CD4-positive, alpha-beta memory T cell (primary cell): ENCODE results near the gene SLC25A28. TPM values are rescaled to one million over a fixed set of nuclear protein-coding genes. Genes with fewer than 3 reads are reported as not detected.

ENCODE experiments used
- CTCF ChIA-PET: fragments of 350-600 bp; sonication (Branson Sonifier 250); formaldehyde crosslinking; loops from one replicate; lab custom pipeline; 2021; ENCODE audit warnings: inconsistent platforms; ENCODE audit not compliant: partially characterized antibody; lab: Charles Lee
- POLR2A ChIA-PET: fragments of 350-600 bp; sonication (Branson Sonifier 250); formaldehyde crosslinking; loops from one replicate; lab custom pipeline; 2021; ENCODE audit not compliant: partially characterized antibody; lab: Charles Lee
- DNase-seq, 5 donors: peaks; one replicate each; pipeline versions ENCODE4 v3.0.0 to v3.0.0-alpha.2; 2020 to 2022; ENCODE audit warnings: mixed read lengths in 1 of 5
- H3K27ac ChIP-seq: one replicate; pipeline ENCODE4 v1.7.0; 2013; ENCODE audit warnings: low read depth, low read length
- H3K27me3 ChIP-seq: 2 replicates; pipeline ENCODE4 v1.7.0; 2013; ENCODE audit warnings: mild to moderate bottlenecking, low read length, moderate library complexity; ENCODE audit not compliant: insufficient read depth
- H3K36me3 ChIP-seq: 2 replicates; pipeline ENCODE4 v1.7.0; 2013; ENCODE audit warnings: mild to moderate bottlenecking, low read length, moderate library complexity; ENCODE audit not compliant: insufficient read depth
- H3K4me1 ChIP-seq: 2 replicates; pipeline ENCODE4 v1.7.0; 2013; ENCODE audit warnings: mild to moderate bottlenecking, low read length, moderate library complexity; ENCODE audit not compliant: insufficient read depth
- H3K4me3 ChIP-seq, 2 donors: one replicate each; pipeline ENCODE4 v1.7.0; 2013; ENCODE audit warnings: low read length in 2 of 2, mild to moderate bottlenecking in 1 of 2
- H3K9me3 ChIP-seq, 2 donors: one replicate each; pipeline ENCODE4 v1.7.0; 2013; ENCODE audit warnings: low read length in 2 of 2, control low read depth in 1 of 2; ENCODE audit not compliant: control insufficient read depth in 1 of 2
- H3K27ac Mint-ChIP-seq, 7 donors: one replicate each; pipeline ENCODE4 v1.8.0; 2020 to 2021; ENCODE audit warnings: mixed read lengths in 7 of 7, mild to moderate bottlenecking in 6 of 7, inconsistent platforms in 3 of 7, moderate library complexity in 3 of 7
- H3K27me3 Mint-ChIP-seq, 2 donors: one replicate each; pipeline ENCODE4 v1.8.0; 2020 to 2021; ENCODE audit warnings: mixed read lengths in 2 of 2
- H3K36me3 Mint-ChIP-seq, 2 donors: one replicate each; pipeline ENCODE4 v1.8.0; 2020 to 2021; ENCODE audit warnings: mixed read lengths in 2 of 2, inconsistent platforms in 1 of 2, mild to moderate bottlenecking in 1 of 2
- H3K4me1 Mint-ChIP-seq, 4 donors: one replicate each; pipeline ENCODE4 v1.8.0; 2020 to 2021; ENCODE audit warnings: mixed read lengths in 4 of 4, mild to moderate bottlenecking in 1 of 4
- H3K4me3 Mint-ChIP-seq, 8 donors: one replicate each; pipeline ENCODE4 v1.8.0; 2020 to 2021; ENCODE audit warnings: mixed read lengths in 8 of 8, mild to moderate bottlenecking in 7 of 8, moderate library complexity in 6 of 8, inconsistent platforms in 3 of 8
- H3K9me3 Mint-ChIP-seq, 8 donors: one replicate each; pipeline ENCODE4 v1.8.0; 2020 to 2021; ENCODE audit warnings: mixed read lengths in 8 of 8, mild to moderate bottlenecking in 5 of 8, inconsistent platforms in 3 of 8, moderate library complexity in 1 of 8
- intact Hi-C: fragments of 100-400 bp; cut with micrococcal nuclease; formaldehyde crosslinking; loops from one replicate; pipeline ENCODE4 v1.15.1; 2023
- polyA plus RNA-seq, 2 donors: library from polyadenylated mRNA; unstranded; fragments of 300-500 nt; fragmentation: Illumina TruSeq; gene quantifications; one replicate each; pipeline ENCODE4 v1.2.3, GENCODE V29; 2021
- total RNA-seq, 2 experiments: library from RNA; stranded (reverse); gene quantifications; one replicate each; pipeline ENCODE4 v1.2.3, GENCODE V29; 2021

Gene SLC25A28
- total and polyA plus RNA-seq, 4 experiments from 2014 or later = 19.4 to 91.9 (median 60.0) TPM

DNA sequence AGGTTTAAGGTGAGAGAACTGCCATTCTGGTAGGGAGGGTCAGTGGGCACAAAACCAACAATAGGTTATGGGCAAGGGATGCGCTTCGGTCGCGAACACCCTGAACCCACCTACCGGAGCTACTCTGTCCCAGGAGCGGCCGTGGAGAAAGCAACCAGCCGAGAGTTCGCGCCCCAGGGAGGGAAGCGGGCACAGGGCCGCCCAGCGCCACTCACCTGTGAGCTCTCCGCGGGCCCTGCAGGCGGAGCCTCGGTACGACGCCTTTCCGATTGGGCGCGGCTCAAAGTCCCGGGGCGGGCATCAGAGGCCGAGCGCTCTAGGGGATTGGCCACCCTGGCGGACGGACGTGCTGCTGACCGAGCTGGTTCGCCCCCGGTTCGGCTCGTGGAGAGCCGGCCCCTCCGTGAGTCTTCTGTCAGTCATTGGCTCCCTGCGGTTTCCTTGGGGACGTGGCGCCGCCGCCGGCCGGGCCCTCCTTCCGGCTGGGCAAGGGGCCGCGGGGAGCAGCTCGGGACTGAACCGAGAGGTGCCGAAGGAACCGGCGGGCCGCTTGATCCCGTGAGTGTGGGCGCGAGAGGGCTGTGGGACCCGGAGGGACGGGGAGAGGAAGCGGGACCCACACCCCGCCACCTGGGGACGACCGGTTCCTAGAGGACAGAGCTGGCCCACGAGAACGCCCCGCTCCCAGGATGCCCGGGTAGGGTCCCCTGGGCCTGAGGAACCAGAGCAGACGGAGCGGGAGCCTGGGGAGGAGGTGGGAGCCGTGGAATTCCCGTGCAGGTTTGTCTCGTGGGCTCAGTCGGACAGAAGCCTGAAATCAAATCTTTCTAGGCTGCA, 39.0 kb upstream of the SLC25A28 start, which contains the start of gene ENTPD7:
Gene ENTPD7 (plus strand): TSS at position 479 of the 837 bp plus-strand sequence. CDS start 448 bp downstream, outside the sequence.
- Mint-ChIP-seq H3K36me3 (peaks cover 4 to 6% of the 10 kb centered on the region in 2 donors), H3K27me3 (peaks cover 7 to 19% of the 10 kb centered on the region in 2 donors), H3K27ac (peak within 1 kb of the TSS; percentile 54 to 93 (median 84)), H3K9me3 (no peaks in the 10 kb centered on the region), H3K4me3 (peak within 1 kb of the TSS; percentile 87 to 95 (median 91)), H3K4me1 (peaks cover 16 to 27% (median 20%) of the 10 kb centered on the region in 4 donors)
- CTCF ChIA-PET = interaction anchor here (0.9 to 1.8 kb wide), 6 partner anchors 11 to 73 kb away, joined by 3 to 6 read pairs (median 3); partner anchors contain the start of genes COX15 and CUTC
- Histone ChIP-seq H3K4me1 (peaks cover 17% of the 10 kb centered on the region), H3K9me3 (no peaks in the 10 kb centered on the region), H3K4me3 (peak within 1 kb of the TSS; percentile 63 to 84), H3K27ac (peak within 1 kb of the TSS; percentile 66), H3K27me3 (no peaks in the 10 kb centered on the region), H3K36me3 (no peaks in the 10 kb centered on the region)
- DNase-seq = peak; percentile 84 to 87 (median 85)
- intact Hi-C loops = loop anchor here (1.0 to 2.0 kb wide), 2 partner anchors 39 to 74 kb away; partner anchors contain the start of genes COX15, CUTC and SLC25A28
- POLR2A ChIA-PET = interaction anchor here (0.7 to 2.8 kb wide), 7 partner anchors 33 to 229 kb away, joined by 3 to 40 read pairs (median 3); partner anchors contain the start of genes COX15, CUTC, GOT1 and SLC25A28

DNA sequence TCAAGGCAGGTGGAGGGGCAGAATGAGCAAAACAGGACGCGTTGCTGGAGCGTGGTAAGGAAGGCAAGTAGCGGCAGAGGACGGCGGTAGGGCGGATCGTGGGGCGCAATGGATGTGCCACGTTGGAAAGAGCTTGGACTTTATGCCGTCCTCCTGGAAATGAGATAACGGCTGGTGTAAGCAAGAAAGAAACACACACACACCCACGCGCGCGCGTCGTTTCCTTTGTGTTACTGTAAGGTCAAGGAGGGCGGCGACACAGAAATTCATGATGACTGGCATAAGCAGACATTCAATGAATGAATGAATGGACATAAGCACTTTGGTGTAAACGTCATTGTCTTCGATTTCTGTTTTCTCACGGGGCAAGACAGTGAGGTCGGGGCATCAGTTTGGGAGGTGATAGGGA, 38.4 kb upstream of the SLC25A28 start:
- H3K4me1 Mint-ChIP-seq = peaks cover 16 to 27% (median 20%) of the 10 kb centered on the region in 4 donors

DNA sequence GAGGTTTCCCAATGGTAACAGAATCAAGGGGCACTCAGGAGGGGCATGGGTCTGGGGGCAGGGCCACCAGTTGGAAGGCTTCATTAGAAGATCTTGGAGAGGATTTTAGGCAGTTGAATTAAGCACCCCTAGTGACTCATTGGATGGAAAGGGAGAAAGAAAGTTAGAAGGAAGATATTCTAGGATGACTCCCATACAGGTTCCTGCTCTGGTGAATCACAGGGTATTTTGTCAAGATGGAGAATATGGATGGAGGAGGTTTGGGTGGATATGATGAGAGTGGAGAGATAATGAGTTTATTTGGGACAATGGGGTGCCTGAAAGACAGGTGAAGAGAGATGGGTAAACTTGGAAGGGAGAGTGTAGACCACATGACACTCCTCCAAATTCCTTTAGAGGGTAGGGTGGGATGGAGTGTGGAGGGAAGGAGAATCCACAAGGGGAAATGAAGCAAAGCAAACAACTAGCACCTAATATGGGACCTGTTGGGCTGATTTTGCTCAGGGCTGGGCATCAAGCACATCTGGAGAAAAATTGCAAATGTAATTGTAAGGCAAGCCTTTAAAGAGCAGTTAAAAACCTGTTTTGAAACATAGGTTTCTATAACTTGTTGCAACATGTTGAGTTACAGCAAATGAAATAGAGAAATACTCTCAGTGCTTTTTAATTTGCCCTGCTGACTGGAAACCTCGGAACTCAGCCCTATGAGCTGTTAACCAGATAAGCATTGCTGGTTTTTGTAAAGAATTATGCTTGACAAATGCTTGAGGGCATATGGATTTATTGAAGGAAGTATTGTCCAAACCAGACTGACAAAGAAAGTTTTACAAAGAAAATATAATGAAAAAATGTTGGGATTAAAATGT, 36.2 kb upstream of the SLC25A28 start:
- ChIA-PET POLR2A (no interaction called here), CTCF (no interaction called here)
- peak overlapping the region in 1 of 7 donors; percentile 34 for H3K27ac Mint-ChIP-seq
- peaks cover 14 to 27% (median 18%) of the 10 kb centered on the region in 4 donors for H3K4me1 Mint-ChIP-seq
- Histone ChIP-seq H3K27ac (no peak overlapping the region), H3K27me3 (no peaks in the 10 kb centered on the region), H3K36me3 (no peaks in the 10 kb centered on the region), H3K4me3 (no peak overlapping the region), H3K4me1 (peaks cover 17% of the 10 kb centered on the region), H3K9me3 (no peaks in the 10 kb centered on the region)
- H3K36me3 Mint-ChIP-seq = peaks cover 0 to 2% of the 10 kb centered on the region in 2 donors
- no peaks in the 10 kb centered on the region for H3K9me3 Mint-ChIP-seq
- no peak for DNase-seq
- peaks cover 11 to 30% of the 10 kb centered on the region in 2 donors for H3K27me3 Mint-ChIP-seq
- H3K4me3 Mint-ChIP-seq = peak overlapping the region in 1 of 8 donors; percentile 1
- intact Hi-C loops = no loop called here

More for the DNA sequence above, 38.4 kb upstream of the SLC25A28 start:
- Mint-ChIP-seq H3K4me3 (peak overlapping the region; percentile 87 to 95 (median 91)), H3K27me3 (peaks cover 7 to 24% of the 10 kb centered on the region in 2 donors), H3K36me3 (peaks cover 1 to 3% of the 10 kb centered on the region in 2 donors), H3K27ac (peak overlapping the region; percentile 19 to 93 (median 84)), H3K9me3 (no peaks in the 10 kb centered on the region)
- no peaks in the 10 kb centered on the region for H3K9me3 ChIP-seq
- no peaks in the 10 kb centered on the region for H3K36me3 ChIP-seq
- intact Hi-C loops = loop anchor here (1.0 to 2.0 kb wide), 2 partner anchors 38 to 74 kb away; partner anchors contain the start of genes COX15, CUTC and SLC25A28
- POLR2A ChIA-PET = interaction anchor here (0.8 to 2.8 kb wide), 6 partner anchors 38 to 229 kb away, joined by 3 to 40 read pairs (median 5); partner anchors contain the start of genes COX15, CUTC, GOT1 and SLC25A28
- CTCF ChIA-PET = interaction anchor here (0.9 to 1.8 kb wide), 7 partner anchors 10 to 74 kb away, joined by 3 to 6 read pairs (median 3); partner anchors contain the start of genes COX15, CUTC and SLC25A28
- H3K27me3 ChIP-seq = no peaks in the 10 kb centered on the region
- peak in 1 of 5 donors; percentile 55 for DNase-seq
- H3K4me3 ChIP-seq = peak overlapping the region; percentile 63 to 84
- peak overlapping the region; percentile 66 for H3K27ac ChIP-seq
- H3K4me1 ChIP-seq = peaks cover 17% of the 10 kb centered on the region

DNA sequence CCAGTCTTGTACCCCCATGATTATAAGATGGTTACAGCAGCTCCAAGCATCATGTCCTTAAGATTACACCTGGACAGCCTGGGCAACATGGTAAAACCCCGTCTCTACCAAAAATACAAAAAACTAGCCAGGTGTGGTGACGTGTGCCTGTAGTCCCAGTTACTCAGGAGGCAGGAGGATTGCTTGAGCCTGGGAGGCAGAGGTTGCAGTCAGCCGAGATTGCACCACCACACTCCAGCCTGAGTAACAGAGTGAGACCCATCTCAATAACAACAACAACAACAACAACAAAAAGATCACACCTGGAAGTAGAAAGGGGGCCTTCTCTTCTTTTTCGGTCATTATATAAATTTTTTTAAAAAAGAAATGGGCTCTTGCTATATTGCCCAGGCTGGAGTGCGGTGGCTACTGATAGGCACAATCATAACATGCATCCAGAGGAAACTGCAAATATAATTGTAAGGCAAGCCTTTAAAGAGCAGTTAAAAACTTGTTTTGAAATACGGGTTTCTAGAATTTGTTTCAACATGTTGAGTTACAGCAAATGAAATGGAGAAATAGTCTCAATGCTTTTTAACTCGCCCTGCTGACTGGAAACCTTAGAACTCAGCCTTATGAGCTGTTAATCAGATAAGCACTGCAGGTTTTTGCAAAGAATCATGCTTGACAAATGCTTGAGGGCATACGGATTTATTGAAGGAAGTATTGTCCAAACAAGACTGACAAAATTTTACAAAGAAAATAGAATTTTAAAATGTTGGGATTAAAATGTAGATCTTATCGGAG, 34.3 kb upstream of the SLC25A28 start:
- CTCF ChIA-PET = interaction anchor here (1.1 kb wide), 1 partner anchor 77 kb away, joined by 4 read pairs; the partner anchor contains the start of genes COX15 and CUTC
- no peak for DNase-seq
- Histone ChIP-seq H3K27ac (no peak overlapping the region), H3K36me3 (no peaks in the 10 kb centered on the region), H3K4me3 (no peak overlapping the region), H3K27me3 (peaks cover 7% of the 10 kb centered on the region), H3K9me3 (no peaks in the 10 kb centered on the region), H3K4me1 (peaks cover 9% of the 10 kb centered on the region)
- Mint-ChIP-seq H3K36me3 (peaks cover 0 to 2% of the 10 kb centered on the region in 2 donors), H3K4me1 (peaks cover 6 to 15% (median 9%) of the 10 kb centered on the region in 4 donors), H3K27ac (no peak overlapping the region), H3K27me3 (peaks cover 15 to 39% of the 10 kb centered on the region in 2 donors), H3K9me3 (no peaks in the 10 kb centered on the region), H3K4me3 (no peak overlapping the region)
- POLR2A ChIA-PET = no interaction called here
- intact Hi-C loops = no loop called here

DNA sequence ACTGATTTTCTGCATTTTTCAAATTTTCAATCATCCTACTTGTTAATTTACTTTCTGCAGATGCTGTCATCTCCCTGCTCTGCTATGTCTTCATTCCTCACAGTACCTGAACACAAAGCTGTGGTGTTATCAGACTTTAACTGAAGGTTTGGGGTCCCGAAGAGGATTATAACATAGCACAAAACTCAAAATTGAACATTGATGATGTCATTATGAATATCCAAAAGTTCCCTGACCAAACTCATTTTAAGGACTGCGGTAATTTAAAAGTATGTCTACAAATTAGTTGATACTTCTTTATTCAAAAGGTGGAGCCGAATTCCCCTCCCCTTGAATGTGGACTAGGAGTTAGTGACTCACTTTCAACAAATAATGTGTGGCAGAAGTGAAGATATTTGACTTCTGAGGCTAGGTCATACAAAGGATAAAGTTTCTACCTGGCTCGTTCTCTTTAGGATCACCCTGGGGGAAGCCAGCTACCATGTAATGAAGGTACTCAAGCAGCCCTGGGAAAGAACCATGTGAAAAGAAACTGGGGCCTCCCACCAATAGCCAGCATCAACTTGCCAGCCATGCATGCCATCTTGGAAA, 32.7 kb upstream of the SLC25A28 start:
- DNase-seq = no peak
- no peaks in the 10 kb centered on the region for H3K36me3 ChIP-seq
- Mint-ChIP-seq H3K4me1 (no peaks in the 10 kb centered on the region), H3K4me3 (no peak overlapping the region), H3K27me3 (peaks cover 21 to 49% of the 10 kb centered on the region in 2 donors), H3K36me3 (no peaks in the 10 kb centered on the region), H3K9me3 (no peaks in the 10 kb centered on the region), H3K27ac (no peak overlapping the region)
- H3K9me3 ChIP-seq = no peaks in the 10 kb centered on the region
- no peak overlapping the region for H3K4me3 ChIP-seq
- intact Hi-C loops = no loop called here
- POLR2A ChIA-PET = no interaction called here
- H3K27me3 ChIP-seq = peaks cover 10% of the 10 kb centered on the region
- CTCF ChIA-PET = no interaction called here
- no peak overlapping the region for H3K27ac ChIP-seq
- no peaks in the 10 kb centered on the region for H3K4me1 ChIP-seq

DNA sequence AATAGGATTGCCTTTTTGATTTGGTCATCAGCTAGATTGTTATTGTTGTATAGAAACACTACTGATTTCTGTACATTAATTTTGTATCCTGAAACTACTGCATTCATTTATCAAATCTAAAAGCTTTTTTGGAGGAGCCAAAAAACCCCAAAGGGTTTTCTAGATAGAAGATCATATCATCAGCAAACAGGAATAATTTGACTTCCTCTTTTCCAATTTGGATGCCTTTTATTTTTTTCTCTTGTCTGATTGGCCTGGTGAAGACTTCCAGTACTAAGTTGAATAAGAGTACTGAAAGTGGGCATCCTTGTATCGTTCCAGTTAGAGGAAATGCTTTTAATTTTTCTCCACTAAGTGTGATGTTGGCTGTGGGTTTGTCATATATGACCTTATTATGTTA, 28.5 kb upstream of the SLC25A28 start:
- peaks cover 10% of the 10 kb centered on the region for H3K27me3 ChIP-seq
- intact Hi-C loops = no loop called here
- H3K4me1 ChIP-seq = no peaks in the 10 kb centered on the region
- DNase-seq = no peak
- H3K27ac ChIP-seq = no peak overlapping the region
- Mint-ChIP-seq H3K4me3 (no peak overlapping the region), H3K9me3 (peaks cover 0 to 4% (median 0%) of the 10 kb centered on the region in 8 donors), H3K27me3 (peaks cover 22 to 37% of the 10 kb centered on the region in 2 donors), H3K36me3 (no peaks in the 10 kb centered on the region), H3K4me1 (no peaks in the 10 kb centered on the region), H3K27ac (no peak overlapping the region)
- H3K36me3 ChIP-seq = no peaks in the 10 kb centered on the region
- ChIA-PET POLR2A (no interaction called here), CTCF (interaction anchor here (1.0 kb wide), 1 partner anchor 10 kb away, joined by 3 read pairs; the partner anchor contains the start of gene ENTPD7)
- no peak overlapping the region for H3K4me3 ChIP-seq
- no peaks in the 10 kb centered on the region for H3K9me3 ChIP-seq
